Measurements from ENCODE around the gene IFNB1.

DNA sequence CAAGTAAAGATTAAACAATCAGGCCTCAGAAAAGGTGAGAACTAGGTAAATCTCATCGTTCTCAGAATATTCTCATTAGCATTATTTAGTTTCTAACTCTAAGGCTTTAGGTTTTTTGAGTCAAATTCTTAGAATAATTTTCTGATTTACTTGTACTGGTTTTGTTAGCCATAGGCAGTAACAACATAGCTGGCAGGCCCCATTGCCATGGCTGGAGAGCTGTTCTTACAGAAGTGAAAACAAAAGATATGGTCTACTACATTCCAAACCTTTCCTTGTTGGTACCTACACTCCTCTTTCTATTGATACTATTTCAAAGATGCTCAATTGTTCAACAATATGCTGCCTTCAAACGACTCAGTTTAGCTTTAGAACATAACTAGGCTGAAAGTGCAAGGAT lies 36.6 kb upstream of the IFNB1 start:
- TF ChIP-seq POLR2A (IDR thresholded peaks at IDR 0.05) = no peak
- TF ChIP-seq, protein P1, sequence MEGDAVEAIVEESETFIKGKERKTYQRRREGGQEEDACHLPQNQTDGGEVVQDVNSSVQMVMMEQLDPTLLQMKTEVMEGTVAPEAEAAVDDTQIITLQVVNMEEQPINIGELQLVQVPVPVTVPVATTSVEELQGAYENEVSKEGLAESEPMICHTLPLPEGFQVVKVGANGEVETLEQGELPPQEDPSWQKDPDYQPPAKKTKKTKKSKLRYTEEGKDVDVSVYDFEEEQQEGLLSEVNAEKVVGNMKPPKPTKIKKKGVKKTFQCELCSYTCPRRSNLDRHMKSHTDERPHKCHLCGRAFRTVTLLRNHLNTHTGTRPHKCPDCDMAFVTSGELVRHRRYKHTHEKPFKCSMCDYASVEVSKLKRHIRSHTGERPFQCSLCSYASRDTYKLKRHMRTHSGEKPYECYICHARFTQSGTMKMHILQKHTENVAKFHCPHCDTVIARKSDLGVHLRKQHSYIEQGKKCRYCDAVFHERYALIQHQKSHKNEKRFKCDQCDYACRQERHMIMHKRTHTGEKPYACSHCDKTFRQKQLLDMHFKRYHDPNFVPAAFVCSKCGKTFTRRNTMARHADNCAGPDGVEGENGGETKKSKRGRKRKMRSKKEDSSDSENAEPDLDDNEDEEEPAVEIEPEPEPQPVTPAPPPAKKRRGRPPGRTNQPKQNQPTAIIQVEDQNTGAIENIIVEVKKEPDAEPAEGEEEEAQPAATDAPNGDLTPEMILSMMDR (IDR thresholded peaks at IDR 0.05) = no peak

Data from heart left ventricle (tissue), 13 donors.